AG09319 (cell line): ENCODE measurements around the gene SYNGR1.

ENCODE experiments used
- DNase-seq: peaks from one replicate; pipeline ENCODE4 v3.0.0-alpha.2; 2010; ENCODE audit warnings: low read depth; ENCODE audit errors: extremely low read depth
- TF ChIP-seq, protein P1 (sequence below): IDR thresholded peaks from 2 replicates; pipeline ENCODE4 v1.5.1; 2011; ENCODE audit warnings: low read depth, mild to moderate bottlenecking, inconsistent platforms, low read length, moderate library complexity

SYNGR1 gene

DNA sequence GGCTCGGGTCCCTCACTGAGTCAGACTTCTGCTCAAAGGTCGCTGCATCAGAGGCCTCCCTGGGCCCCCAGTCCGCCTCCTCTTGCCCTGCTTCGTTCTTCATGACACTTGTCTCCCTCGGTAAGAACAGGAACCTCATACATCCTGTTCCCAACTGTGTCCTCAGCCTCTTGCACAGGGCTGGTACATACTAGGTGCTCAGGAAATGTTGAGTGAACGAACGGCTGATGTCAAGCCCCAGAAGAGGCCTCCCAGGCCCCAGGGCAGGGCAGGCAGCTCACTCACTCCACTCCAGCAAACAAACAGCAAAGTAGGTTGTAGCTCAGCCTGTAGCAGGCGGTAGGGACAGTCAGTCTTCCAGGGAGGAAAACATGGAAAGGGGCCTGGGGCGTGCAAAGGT, 17.2 kb downstream of the SYNGR1 start:
- DNase-seq, result no peak
- TF ChIP-seq, protein P1, sequence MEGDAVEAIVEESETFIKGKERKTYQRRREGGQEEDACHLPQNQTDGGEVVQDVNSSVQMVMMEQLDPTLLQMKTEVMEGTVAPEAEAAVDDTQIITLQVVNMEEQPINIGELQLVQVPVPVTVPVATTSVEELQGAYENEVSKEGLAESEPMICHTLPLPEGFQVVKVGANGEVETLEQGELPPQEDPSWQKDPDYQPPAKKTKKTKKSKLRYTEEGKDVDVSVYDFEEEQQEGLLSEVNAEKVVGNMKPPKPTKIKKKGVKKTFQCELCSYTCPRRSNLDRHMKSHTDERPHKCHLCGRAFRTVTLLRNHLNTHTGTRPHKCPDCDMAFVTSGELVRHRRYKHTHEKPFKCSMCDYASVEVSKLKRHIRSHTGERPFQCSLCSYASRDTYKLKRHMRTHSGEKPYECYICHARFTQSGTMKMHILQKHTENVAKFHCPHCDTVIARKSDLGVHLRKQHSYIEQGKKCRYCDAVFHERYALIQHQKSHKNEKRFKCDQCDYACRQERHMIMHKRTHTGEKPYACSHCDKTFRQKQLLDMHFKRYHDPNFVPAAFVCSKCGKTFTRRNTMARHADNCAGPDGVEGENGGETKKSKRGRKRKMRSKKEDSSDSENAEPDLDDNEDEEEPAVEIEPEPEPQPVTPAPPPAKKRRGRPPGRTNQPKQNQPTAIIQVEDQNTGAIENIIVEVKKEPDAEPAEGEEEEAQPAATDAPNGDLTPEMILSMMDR, result no peak

DNA sequence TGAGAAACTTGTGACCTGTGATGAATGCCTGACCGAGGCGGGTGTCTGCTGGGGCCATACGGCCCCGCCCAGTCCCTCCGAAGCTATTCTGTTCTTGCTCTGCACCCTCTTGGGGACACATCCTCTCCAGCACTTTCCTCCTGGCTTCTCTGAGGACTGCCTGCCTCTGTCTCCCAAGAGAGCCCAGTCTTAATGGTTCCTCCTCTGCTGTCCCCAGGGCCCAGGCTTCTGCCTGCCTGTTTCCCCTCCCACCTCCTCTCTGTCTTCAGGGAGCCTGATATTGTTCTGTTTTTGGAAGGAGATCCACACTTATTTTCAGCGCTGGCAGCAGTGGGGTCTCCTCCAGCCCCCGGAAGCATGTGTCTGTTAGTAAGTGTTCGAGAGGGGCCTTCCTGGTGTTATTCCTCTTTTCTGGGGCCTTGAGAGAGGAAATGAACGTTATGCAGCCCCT, 18.7 kb downstream of the SYNGR1 start:
- TF ChIP-seq, protein P1, result no peak
- no peak for DNase-seq

DNA sequence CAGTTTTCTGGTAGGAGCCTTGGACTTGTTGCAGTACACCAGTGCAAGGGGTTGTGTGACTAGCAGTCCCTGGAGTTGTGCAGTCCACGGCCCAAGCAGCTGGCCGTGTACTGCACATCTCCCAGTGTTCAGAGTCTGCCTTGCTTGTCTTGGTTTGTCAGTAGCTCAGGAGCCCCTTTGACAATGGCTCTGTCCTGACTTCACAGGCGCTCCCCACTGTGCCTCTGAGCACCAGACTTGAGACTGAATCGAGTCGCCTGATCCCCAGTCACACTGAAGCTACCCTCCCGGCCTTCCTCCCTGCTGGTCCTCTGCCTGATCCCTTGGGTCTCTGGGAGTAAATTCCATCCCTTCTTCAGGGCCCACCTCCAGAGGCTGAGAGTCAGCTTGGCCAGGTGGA, 19.4 kb downstream of the SYNGR1 start:
- TF ChIP-seq, protein P1, result no peak
- DNase-seq, result no peak

DNA sequence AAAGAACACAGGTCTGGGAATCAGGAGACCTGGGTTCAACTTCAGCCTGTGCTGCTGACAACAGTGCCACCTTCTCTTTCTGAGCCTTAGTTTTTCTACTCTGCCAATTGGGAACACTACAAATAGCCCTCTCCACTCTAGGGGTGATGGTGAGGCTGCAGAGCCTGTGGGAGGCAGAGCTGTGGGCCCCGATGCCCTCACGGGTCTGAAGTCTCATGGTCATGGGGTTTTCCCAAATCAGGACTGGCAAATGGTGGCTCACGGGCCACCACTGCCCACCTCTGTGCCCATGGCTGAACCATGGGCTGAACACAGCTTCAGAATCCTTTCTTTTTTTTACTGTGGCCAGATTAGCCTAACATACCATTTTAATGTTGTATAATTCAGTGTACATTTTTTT, 19.8 kb downstream of the SYNGR1 start:
- TF ChIP-seq, protein P1, result no peak
- DNase-seq, result no peak

DNA sequence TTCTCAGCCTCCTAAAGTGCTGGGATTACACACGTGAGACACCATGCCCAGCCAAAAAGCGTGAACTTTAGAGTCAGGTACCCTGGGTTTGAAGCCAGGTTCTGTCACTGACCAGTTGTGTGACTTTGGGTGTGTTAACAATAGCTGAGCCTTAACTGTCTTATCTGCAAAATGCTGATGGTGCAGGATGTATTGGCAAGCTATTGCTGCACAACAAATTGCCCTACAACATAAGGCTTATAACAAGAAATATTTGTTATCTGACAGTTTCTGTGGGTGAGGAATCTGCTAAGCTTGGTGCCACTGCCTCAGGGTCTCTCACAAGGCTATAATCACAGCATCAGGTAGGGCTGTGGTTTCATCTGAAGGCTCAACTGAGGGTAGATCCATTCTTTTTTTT, 21.9 kb downstream of the SYNGR1 start:
- TF ChIP-seq, protein P1, result no peak
- no peak for DNase-seq

DNA sequence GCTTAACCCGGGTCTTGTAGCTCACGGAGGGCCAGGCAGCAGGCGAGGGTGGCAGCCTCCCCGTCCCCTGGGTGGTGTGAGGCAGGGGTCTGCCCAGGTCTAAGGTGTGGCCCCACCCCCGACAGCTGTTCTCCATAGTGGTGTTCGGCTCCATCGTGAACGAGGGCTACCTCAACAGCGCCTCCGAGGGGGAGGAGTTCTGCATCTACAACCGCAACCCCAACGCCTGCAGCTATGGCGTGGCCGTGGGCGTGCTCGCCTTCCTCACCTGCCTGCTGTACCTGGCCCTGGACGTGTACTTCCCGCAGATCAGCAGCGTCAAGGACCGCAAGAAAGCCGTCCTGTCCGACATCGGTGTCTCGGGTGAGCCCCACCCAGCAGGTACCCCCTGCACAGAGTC, 24.4 kb downstream of the SYNGR1 start:
- DNase-seq, result no peak
- TF ChIP-seq, protein P1, result no peak

DNA sequence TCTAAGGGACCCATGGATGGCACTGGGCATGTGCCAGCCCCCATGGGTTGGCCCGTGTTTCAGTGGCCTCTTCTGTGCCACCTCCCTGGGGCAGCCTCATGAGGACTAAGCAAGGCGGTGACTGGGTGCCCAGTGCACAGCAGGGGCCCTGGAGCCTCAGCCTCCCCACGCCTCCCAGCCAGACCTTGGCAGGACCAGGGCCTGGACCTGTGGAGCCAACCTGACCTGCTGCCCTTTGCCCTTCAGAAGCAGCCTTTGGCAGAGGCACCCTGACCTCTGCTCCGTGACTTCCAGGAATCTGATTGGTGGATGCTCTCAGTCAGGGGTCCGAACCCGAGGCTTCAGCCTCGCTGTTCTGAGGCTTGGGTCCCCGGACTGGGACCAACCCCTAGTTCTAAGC, 25.0 kb downstream of the SYNGR1 start:
- TF ChIP-seq, protein P1, result no peak
- no peak for DNase-seq
